Subcutaneous adipose tissue (tissue), 4 donors: Measurements from ENCODE around the gene NSUN2. TPM values are rescaled to one million over a fixed set of nuclear protein-coding genes. Genes with fewer than 3 reads are reported as not detected.

Source experiments
- CTCF ChIP-seq: fragments of 450-650 bp; IDR thresholded peaks from one replicate; pipeline ENCODE4 v1.5.1; 2016; ENCODE audit warnings: low read depth, mild to moderate bottlenecking, control low read depth, antibody characterized with exemption, moderate library complexity
- total RNA-seq, 4 donors: library from RNA; depleted of rRNA; stranded (reverse); fragments of >200 nt; gene quantifications; one replicate each; pipeline ENCODE4 v1.1.0, GENCODE V29; 2016

NSUN2 gene
- total RNA-seq, 4 donors from 2014 or later, result 37.7 to 51.6 (median 42.1) TPM

GRCh38 chr5:6642655-6643054 lies 9.8 kb upstream of the NSUN2 start:
- TF ChIP-seq CTCF, result no peak

- TF ChIP-seq CTCF, result no peak
Measured at GRCh38 chr5:6638236-6638635, 5.4 kb upstream of the NSUN2 start.

GRCh38 chr5:6637590-6637989 lies 4.7 kb upstream of the NSUN2 start:
- TF ChIP-seq CTCF, result no peak

- no peak for TF ChIP-seq CTCF
Measured at GRCh38 chr5:6637022-6637421, 4.2 kb upstream of the NSUN2 start.

GRCh38 chr5:6636293-6636692 lies 3.4 kb upstream of the NSUN2 start:
- TF ChIP-seq CTCF, result no peak

- no peak for TF ChIP-seq CTCF
Measured at GRCh38 chr5:6634788-6635430, 2.1 kb upstream of the NSUN2 start.

- TF ChIP-seq CTCF, result no peak
Measured at GRCh38 chr5:6634306-6634705, 1.5 kb upstream of the NSUN2 start.
